Body of pancreas (tissue), 4 donors: ENCODE results near the gene GLRA2.

ENCODE experiments used
- CTCF ChIP-seq, 7 experiments: fragments of 450-650 bp in 4 of 7; fragments of 200-600 bp in 3 of 7; sonication (generic) in 3 of 7; IDR thresholded peaks; one replicate each; pipeline ENCODE4 v1.5.1; 2016 to 2019; ENCODE audit warnings: antibody characterized with exemption in 7 of 7
- POLR2A ChIP-seq, 3 donors: fragments of 450-650 bp; IDR thresholded peaks; one replicate each; pipeline ENCODE4 v1.6.1; 2016; ENCODE audit warnings: antibody characterized with exemption in 3 of 3, mild to moderate bottlenecking in 2 of 3

GRCh38 chrX:14779580-14779979, 250.2 kb downstream of the GLRA2 start:
- TF ChIP-seq POLR2A (IDR thresholded peaks at IDR 0.05), result no peak
- TF ChIP-seq CTCF (IDR thresholded peaks at IDR 0.05), result no peak
